Measurements from ENCODE around the gene NEK1. TPM values are rescaled to one million over a fixed set of nuclear protein-coding genes. Genes with fewer than 3 reads are reported as not detected.
"Not testable (repeated sequence)": the region's sequence is repeated elsewhere in the genome, so short reads cannot be mapped to it uniquely, and the experiment has no call there.

The NEK1 gene
- total RNA-seq, 1 experiment from 2014 or later: 18.6 TPM

GRCh38 chr4:169573889-169574288 is 38.5 kb downstream of the NEK1 start:
- Histone ChIP-seq H2AFZ (no peak overlapping the region), H3K4me1 (replicated peaks; ENCODE audit: insufficient read depth) (no peaks in the 10 kb centered on the region), H3K27ac (no peak overlapping the region), H3K36me3 (ENCODE audit: low read depth) (no peaks in the 10 kb centered on the region), H3F3A (ENCODE audit: insufficient read depth, low read depth) (no peaks in the 10 kb centered on the region), H3K4me3 (no peak overlapping the region), H3K27me3 (ENCODE audit: insufficient read depth, low read depth) (no peaks in the 10 kb centered on the region), H3K79me2 (ENCODE audit: low read depth) (no peaks in the 10 kb centered on the region), H4K20me1 (ENCODE audit: insufficient read depth) (no peaks in the 10 kb centered on the region), H3K4me2 (no peak overlapping the region), H3K9me3 (ENCODE audit: insufficient read depth, low read depth) (no peaks in the 10 kb centered on the region), H3K9me2 (ENCODE audit: insufficient read depth) (no peaks in the 10 kb centered on the region)
- DNase-seq: no peak
- no peak for TF ChIP-seq EZH2 (IDR thresholded peaks at IDR 0.05; ENCODE audit: low read depth)
- CTCF ChIA-PET: no interaction called here
- BruUV-seq (replicated peaks): no TSS peak
- POLR2A ChIA-PET (ENCODE audit: unreplicated experiment): interaction anchor here (0.7 kb wide), 1 partner anchor 725 kb away, joined by 6 read pairs; no protein-coding TSS in a partner anchor
- intact Hi-C loops (cut with micrococcal nuclease; ENCODE audit: unreplicated experiment): no loop called here

- no peak overlapping the region for H3K4me2 ChIP-seq
- no TSS peak for BruUV-seq (replicated peaks)
- no peak for DNase-seq
- no peaks in the 10 kb centered on the region for H3K79me2 ChIP-seq (ENCODE audit: low read depth)
- H3K9me3 ChIP-seq (ENCODE audit: insufficient read depth, low read depth): no peaks in the 10 kb centered on the region
- CTCF ChIA-PET: interaction anchor here (0.6 kb wide), 1 partner anchor 460 kb away, joined by 3 read pairs; no protein-coding TSS in a partner anchor
- no peaks in the 10 kb centered on the region for H4K20me1 ChIP-seq (ENCODE audit: insufficient read depth)
- no peak overlapping the region for H3K4me3 ChIP-seq
- no peaks in the 10 kb centered on the region for H3F3A ChIP-seq (ENCODE audit: insufficient read depth, low read depth)
- H3K27ac ChIP-seq: no peak overlapping the region
- no peaks in the 10 kb centered on the region for H3K9me2 ChIP-seq (ENCODE audit: insufficient read depth)
- H2AFZ ChIP-seq: no peak overlapping the region
- H3K4me1 ChIP-seq (replicated peaks; ENCODE audit: insufficient read depth): no peaks in the 10 kb centered on the region
- POLR2A ChIA-PET (ENCODE audit: unreplicated experiment): no interaction called here
- intact Hi-C loops (cut with micrococcal nuclease; ENCODE audit: unreplicated experiment): no loop called here
- TF ChIP-seq EZH2 (IDR thresholded peaks at IDR 0.05; ENCODE audit: low read depth) (no peak), CTCF (conservative IDR thresholded peaks at IDR 0.05) (no peak)
- H3K27me3 ChIP-seq (ENCODE audit: insufficient read depth, low read depth): no peaks in the 10 kb centered on the region
- H3K36me3 ChIP-seq (ENCODE audit: low read depth): no peaks in the 10 kb centered on the region
Measured at GRCh38 chr4:169571435-169571834, 40.9 kb downstream of the NEK1 start.

GRCh38 chr4:169571012-169571411 is 41.4 kb downstream of the NEK1 start:
- H3K4me3 ChIP-seq; H3K4me2 ChIP-seq; H2AFZ ChIP-seq; H3K36me3 ChIP-seq (ENCODE audit: low read depth); intact Hi-C loops (cut with micrococcal nuclease; ENCODE audit: unreplicated experiment); H3K27me3 ChIP-seq (ENCODE audit: insufficient read depth, low read depth); H3K9me3 ChIP-seq (ENCODE audit: insufficient read depth, low read depth); H3K4me1 ChIP-seq (replicated peaks; ENCODE audit: insufficient read depth); POLR2A ChIA-PET (ENCODE audit: unreplicated experiment); H3K9me2 ChIP-seq (ENCODE audit: insufficient read depth); BruUV-seq (replicated peaks); H3K27ac ChIP-seq; DNase-seq; H3F3A ChIP-seq (ENCODE audit: insufficient read depth, low read depth); H3K79me2 ChIP-seq (ENCODE audit: low read depth); H4K20me1 ChIP-seq (ENCODE audit: insufficient read depth): not testable (repeated sequence)
- CTCF ChIA-PET: interaction anchor here (0.6 kb wide), 1 partner anchor 460 kb away, joined by 3 read pairs; no protein-coding TSS in a partner anchor

GRCh38 chr4:169570266-169570665 is 42.1 kb downstream of the NEK1 start:
- H3K9me2 ChIP-seq (ENCODE audit: insufficient read depth); H3K4me1 ChIP-seq (replicated peaks; ENCODE audit: insufficient read depth); H3K4me3 ChIP-seq; BruUV-seq (replicated peaks); H2AFZ ChIP-seq; H3K36me3 ChIP-seq (ENCODE audit: low read depth); H3K27me3 ChIP-seq (ENCODE audit: insufficient read depth, low read depth); H3K9me3 ChIP-seq (ENCODE audit: insufficient read depth, low read depth); H3K4me2 ChIP-seq; intact Hi-C loops (cut with micrococcal nuclease; ENCODE audit: unreplicated experiment); POLR2A ChIA-PET (ENCODE audit: unreplicated experiment); H3K27ac ChIP-seq; CTCF ChIA-PET; H4K20me1 ChIP-seq (ENCODE audit: insufficient read depth); H3K79me2 ChIP-seq (ENCODE audit: low read depth); H3F3A ChIP-seq (ENCODE audit: insufficient read depth, low read depth); DNase-seq: not testable (repeated sequence)

- CTCF ChIA-PET; H3K36me3 ChIP-seq (ENCODE audit: low read depth); H3K27me3 ChIP-seq (ENCODE audit: insufficient read depth, low read depth); POLR2A ChIA-PET (ENCODE audit: unreplicated experiment); H4K20me1 ChIP-seq (ENCODE audit: insufficient read depth); H3K4me1 ChIP-seq (replicated peaks; ENCODE audit: insufficient read depth); H2AFZ ChIP-seq; H3K4me3 ChIP-seq; H3K79me2 ChIP-seq (ENCODE audit: low read depth); H3K27ac ChIP-seq; H3K4me2 ChIP-seq; DNase-seq; H3K9me3 ChIP-seq (ENCODE audit: insufficient read depth, low read depth); BruUV-seq (replicated peaks); H3F3A ChIP-seq (ENCODE audit: insufficient read depth, low read depth); H3K9me2 ChIP-seq (ENCODE audit: insufficient read depth): not testable (repeated sequence)
- intact Hi-C loops (cut with micrococcal nuclease; ENCODE audit: unreplicated experiment): loop anchor here (10.0 kb wide), 2 partner anchors 574 to 1384 kb away; no protein-coding TSS in a partner anchor
Measured at GRCh38 chr4:169569188-169569587, 43.2 kb downstream of the NEK1 start.

Data from PC-9 (cell line).